ENCODE results near the gene DPH6.
"Not testable (repeated sequence)": the region's sequence is repeated elsewhere in the genome, so short reads cannot be mapped to it uniquely, and the experiment has no call there.

Gene DPH6

GRCh38 chr15:35545824-35546510 is at the start of gene DPH6:
DPH6 (minus strand) TSS chr15:35546165; CDS start chr15:35546141, 24 bp downstream.
- in situ Hi-C loops (cut with HindIII; ENCODE audit: low sequenced_read_pairs), result no loop called here

GRCh38 chr15:35595656-35596055 is 49.7 kb upstream of the DPH6 start:
- in situ Hi-C loops (cut with HindIII; ENCODE audit: low sequenced_read_pairs), result no loop called here

GRCh38 chr15:35591987-35592386 is 46.0 kb upstream of the DPH6 start:
- in situ Hi-C loops (cut with HindIII; ENCODE audit: low sequenced_read_pairs), result not testable (repeated sequence)

- in situ Hi-C loops (cut with HindIII; ENCODE audit: low sequenced_read_pairs), result no loop called here
Observed at GRCh38 chr15:35583863-35584528, 38.0 kb upstream of the DPH6 start.

GRCh38 chr15:35580606-35581005 is 34.6 kb upstream of the DPH6 start:
- in situ Hi-C loops (cut with HindIII; ENCODE audit: low sequenced_read_pairs), result no loop called here

GRCh38 chr15:35567392-35567791 is 21.4 kb upstream of the DPH6 start:
- in situ Hi-C loops (cut with HindIII; ENCODE audit: low sequenced_read_pairs), result no loop called here

GRCh38 chr15:35566991-35567390 is 21.0 kb upstream of the DPH6 start:
- in situ Hi-C loops (cut with HindIII; ENCODE audit: low sequenced_read_pairs), result no loop called here

- in situ Hi-C loops (cut with HindIII; ENCODE audit: low sequenced_read_pairs), result no loop called here
Observed at GRCh38 chr15:35565901-35566300, 19.9 kb upstream of the DPH6 start.

GRCh38 chr15:35562641-35563040 is 16.7 kb upstream of the DPH6 start:
- in situ Hi-C loops (cut with HindIII; ENCODE audit: low sequenced_read_pairs), result no loop called here

- in situ Hi-C loops (cut with HindIII; ENCODE audit: low sequenced_read_pairs), result no loop called here
Observed at GRCh38 chr15:35561308-35561707, 15.3 kb upstream of the DPH6 start.

- in situ Hi-C loops (cut with HindIII; ENCODE audit: low sequenced_read_pairs), result no loop called here
Observed at GRCh38 chr15:35560870-35561269, 14.9 kb upstream of the DPH6 start.

- in situ Hi-C loops (cut with HindIII; ENCODE audit: low sequenced_read_pairs), result no loop called here
Observed at GRCh38 chr15:35560258-35560657, 14.3 kb upstream of the DPH6 start.

- in situ Hi-C loops (cut with HindIII; ENCODE audit: low sequenced_read_pairs), result no loop called here
Observed at GRCh38 chr15:35559683-35560082, 13.7 kb upstream of the DPH6 start.

GRCh38 chr15:35557544-35557943 is 11.6 kb upstream of the DPH6 start:
- in situ Hi-C loops (cut with HindIII; ENCODE audit: low sequenced_read_pairs), result no loop called here

GRCh38 chr15:35557012-35557411 is 11.0 kb upstream of the DPH6 start:
- in situ Hi-C loops (cut with HindIII; ENCODE audit: low sequenced_read_pairs), result no loop called here

GRCh38 chr15:35555244-35555643 is 9.3 kb upstream of the DPH6 start:
- in situ Hi-C loops (cut with HindIII; ENCODE audit: low sequenced_read_pairs), result no loop called here

GRCh38 chr15:35550957-35551356 is 5.0 kb upstream of the DPH6 start:
- in situ Hi-C loops (cut with HindIII; ENCODE audit: low sequenced_read_pairs), result no loop called here

- in situ Hi-C loops (cut with HindIII; ENCODE audit: low sequenced_read_pairs), result no loop called here
Observed at GRCh38 chr15:35549567-35549966, 3.6 kb upstream of the DPH6 start.

GRCh38 chr15:35548435-35548834 is 2.5 kb upstream of the DPH6 start:
- in situ Hi-C loops (cut with HindIII; ENCODE audit: low sequenced_read_pairs), result no loop called here

- in situ Hi-C loops (cut with HindIII; ENCODE audit: low sequenced_read_pairs), result no loop called here
Observed at GRCh38 chr15:35547775-35548364, 1.9 kb upstream of the DPH6 start.

- in situ Hi-C loops (cut with HindIII; ENCODE audit: low sequenced_read_pairs), result no loop called here
Observed at GRCh38 chr15:35546511-35547381, 781 bp upstream of the DPH6 start.
